Endodermal cell (in vitro differentiated cells): ENCODE data around the gene RPL10L. TPM values are rescaled to one million over a fixed set of nuclear protein-coding genes. Genes with fewer than 3 reads are reported as not detected.

Experiments used
- DNase-seq: peaks from one replicate; pipeline ENCODE4 v3.0.0-alpha.2; 2017
- H3K27ac ChIP-seq: 2 replicates; pipeline ENCODE4 v1.5.1; 2013; ENCODE audit warnings: mild to moderate bottlenecking, low read depth, low read length, moderate library complexity
- H3K27me3 ChIP-seq: 2 replicates; pipeline ENCODE4 v1.6.1; 2013; ENCODE audit warnings: mild to moderate bottlenecking, low read length, moderate library complexity; ENCODE audit not compliant: insufficient read depth, control insufficient read depth, poor library complexity, severe bottlenecking
- H3K36me3 ChIP-seq: 2 replicates; pipeline ENCODE4 v1.7.0; 2013; ENCODE audit warnings: mild to moderate bottlenecking, low read length, moderate library complexity; ENCODE audit not compliant: control insufficient read depth, insufficient read depth
- H3K4me1 ChIP-seq: one replicate; pipeline ENCODE4 v1.7.0; 2013; ENCODE audit warnings: low read length; ENCODE audit not compliant: control insufficient read depth, insufficient read depth
- H3K4me3 ChIP-seq: 2 replicates; pipeline ENCODE4 v1.5.1; 2013; ENCODE audit warnings: mild to moderate bottlenecking, low read length, moderate library complexity
- H3K9ac ChIP-seq: 2 replicates; pipeline ENCODE4 v1.6.1; 2013; ENCODE audit warnings: mild to moderate bottlenecking, low read length, moderate library complexity; ENCODE audit not compliant: poor library complexity, severe bottlenecking; ENCODE audit errors: extremely low read depth
- H3K9me3 ChIP-seq: 2 replicates; pipeline ENCODE4 v1.6.1; 2013; ENCODE audit warnings: mild to moderate bottlenecking, low read length, moderate library complexity; ENCODE audit not compliant: control insufficient read depth
- H3K27ac Mint-ChIP-seq: 2 replicates; pipeline ENCODE4 v1.8.0; 2020; ENCODE audit warnings: mixed read lengths
- H3K27me3 Mint-ChIP-seq: 2 replicates; pipeline ENCODE4 v1.8.0; 2021; ENCODE audit warnings: mild to moderate bottlenecking, mixed read lengths; ENCODE audit not compliant: insufficient read depth
- H3K36me3 Mint-ChIP-seq: 2 replicates; pipeline ENCODE4 v1.8.0; 2020; ENCODE audit warnings: low read depth, mixed read lengths
- H3K4me1 Mint-ChIP-seq: 2 replicates; pipeline ENCODE4 v1.8.0; 2020; ENCODE audit warnings: mixed read lengths
- H3K4me3 Mint-ChIP-seq: 2 replicates; pipeline ENCODE4 v1.8.0; 2020; ENCODE audit warnings: mild to moderate bottlenecking, moderate library complexity, mixed read lengths
- H3K9me3 Mint-ChIP-seq: 2 replicates; pipeline ENCODE4 v1.8.0; 2020; ENCODE audit warnings: mild to moderate bottlenecking, mixed read lengths
- WGBS, 2 experiments: methylation state at CpG; one replicate each; pipeline versions ENCODE4 v1.1.5 to v1.1.7; 2013; ENCODE audit warnings: missing lambda C conversion rate in 2 of 2, mixed read lengths in 1 of 2; ENCODE audit not compliant: insufficient coverage in 1 of 2, insufficient read length in 1 of 2; 5-methylcytosine and 5-hydroxymethylcytosine counted together
- total RNA-seq, 2 donors: library from RNA; stranded (reverse); fragmentation: NEBNext Ultra II Directional in 1 of 2; extraction: Animal tissue kit (Norgen Biotek cat#: 25700) in 1 of 2; gene quantifications; 2 replicates in 1 of 2; 3 replicates in 1 of 2; pipeline ENCODE4 v1.2.1, GENCODE V29; 2021
- TF ChIP-seq, protein P1 (sequence below): fragments of 200-600 bp; sonication (generic); conservative IDR thresholded peaks from 2 replicates; pipeline ENCODE4 v1.5.0; 2021; ENCODE audit warnings: antibody characterized with exemption, mild to moderate bottlenecking

RPL10L gene
- total RNA-seq, 2 donors from 2014 or later, result not detected

DNA sequence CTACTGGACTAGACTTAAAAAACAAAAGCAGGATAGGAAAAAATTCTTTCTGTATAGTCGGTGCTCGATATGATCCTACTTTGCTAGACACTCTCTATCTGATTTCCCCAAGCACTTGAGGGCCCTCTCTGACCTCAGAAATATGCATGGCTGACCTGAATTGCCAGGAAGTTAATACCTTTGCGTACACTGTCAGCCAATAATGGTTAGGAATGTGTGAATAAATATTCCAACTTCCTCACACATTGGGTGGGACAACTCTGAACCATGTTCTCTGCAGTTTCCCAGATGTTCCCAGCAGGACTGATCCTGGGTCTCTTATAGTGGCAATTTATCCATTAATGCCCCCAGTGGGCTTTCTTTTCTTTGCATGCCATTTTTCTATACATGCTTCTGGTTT lies 20.5 kb upstream of the RPL10L start:
- DNase-seq, result no peak
- no peaks in the 10 kb centered on the region for H3K9me3 ChIP-seq
- no peaks in the 10 kb centered on the region for H3K27me3 ChIP-seq
- H3K4me1 Mint-ChIP-seq, result no peaks in the 10 kb centered on the region
- H3K4me1 ChIP-seq, result no peaks in the 10 kb centered on the region
- WGBS, 2 experiments, result 88 to 96% methylated on average over 2 to 3 of the region's 3 CpGs
- H3K27me3 Mint-ChIP-seq, result no peaks in the 10 kb centered on the region
- H3K27ac ChIP-seq, result no peak overlapping the region
- H3K4me3 ChIP-seq, result no peak overlapping the region
- H3K36me3 Mint-ChIP-seq, result no peaks in the 10 kb centered on the region
- H3K9me3 Mint-ChIP-seq, result no peaks in the 10 kb centered on the region
- H3K4me3 Mint-ChIP-seq, result no peak overlapping the region
- no peaks in the 10 kb centered on the region for H3K36me3 ChIP-seq
- H3K27ac Mint-ChIP-seq, result no peak overlapping the region
- no peak overlapping the region for H3K9ac ChIP-seq
- TF ChIP-seq, protein P1, sequence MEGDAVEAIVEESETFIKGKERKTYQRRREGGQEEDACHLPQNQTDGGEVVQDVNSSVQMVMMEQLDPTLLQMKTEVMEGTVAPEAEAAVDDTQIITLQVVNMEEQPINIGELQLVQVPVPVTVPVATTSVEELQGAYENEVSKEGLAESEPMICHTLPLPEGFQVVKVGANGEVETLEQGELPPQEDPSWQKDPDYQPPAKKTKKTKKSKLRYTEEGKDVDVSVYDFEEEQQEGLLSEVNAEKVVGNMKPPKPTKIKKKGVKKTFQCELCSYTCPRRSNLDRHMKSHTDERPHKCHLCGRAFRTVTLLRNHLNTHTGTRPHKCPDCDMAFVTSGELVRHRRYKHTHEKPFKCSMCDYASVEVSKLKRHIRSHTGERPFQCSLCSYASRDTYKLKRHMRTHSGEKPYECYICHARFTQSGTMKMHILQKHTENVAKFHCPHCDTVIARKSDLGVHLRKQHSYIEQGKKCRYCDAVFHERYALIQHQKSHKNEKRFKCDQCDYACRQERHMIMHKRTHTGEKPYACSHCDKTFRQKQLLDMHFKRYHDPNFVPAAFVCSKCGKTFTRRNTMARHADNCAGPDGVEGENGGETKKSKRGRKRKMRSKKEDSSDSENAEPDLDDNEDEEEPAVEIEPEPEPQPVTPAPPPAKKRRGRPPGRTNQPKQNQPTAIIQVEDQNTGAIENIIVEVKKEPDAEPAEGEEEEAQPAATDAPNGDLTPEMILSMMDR, result peak; percentile 26

DNA sequence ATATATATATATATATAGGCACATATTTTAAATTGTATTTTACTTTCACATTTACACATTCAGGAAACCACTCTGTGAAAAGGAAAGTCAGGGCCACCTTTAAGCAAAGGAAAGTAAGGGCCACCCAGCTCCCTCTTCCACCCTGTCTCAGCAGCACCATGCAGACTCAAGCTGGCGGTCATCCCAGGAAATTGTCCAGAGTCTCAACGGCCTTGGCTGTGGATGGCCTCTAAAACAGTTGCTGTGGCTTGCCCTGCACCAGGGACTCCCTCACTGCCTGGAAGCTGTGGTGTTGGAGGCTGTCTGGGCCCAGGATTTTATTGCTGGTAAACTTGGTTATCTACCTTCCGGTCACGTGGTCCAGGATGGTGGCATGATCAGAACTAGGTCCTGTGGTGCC lies 11.8 kb upstream of the RPL10L start:
- Mint-ChIP-seq H3K27me3 (no peaks in the 10 kb centered on the region), H3K4me3 (no peak overlapping the region), H3K9me3 (peaks cover 17% of the 10 kb centered on the region), H3K4me1 (no peaks in the 10 kb centered on the region), H3K27ac (no peak overlapping the region), H3K36me3 (peaks cover 8% of the 10 kb centered on the region)
- H3K27ac ChIP-seq, result no peak overlapping the region
- no peak for DNase-seq
- WGBS, 2 experiments, result 87 to 100% methylated on average over 2 to 4 of the region's 4 CpGs
- H3K4me3 ChIP-seq, result no peak overlapping the region
- H3K9me3 ChIP-seq, result peaks cover 21% of the 10 kb centered on the region
- H3K27me3 ChIP-seq, result no peaks in the 10 kb centered on the region
- H3K9ac ChIP-seq, result no peak overlapping the region
- H3K36me3 ChIP-seq, result no peaks in the 10 kb centered on the region
- TF ChIP-seq, protein P1, result no peak
- H3K4me1 ChIP-seq, result no peaks in the 10 kb centered on the region

DNA sequence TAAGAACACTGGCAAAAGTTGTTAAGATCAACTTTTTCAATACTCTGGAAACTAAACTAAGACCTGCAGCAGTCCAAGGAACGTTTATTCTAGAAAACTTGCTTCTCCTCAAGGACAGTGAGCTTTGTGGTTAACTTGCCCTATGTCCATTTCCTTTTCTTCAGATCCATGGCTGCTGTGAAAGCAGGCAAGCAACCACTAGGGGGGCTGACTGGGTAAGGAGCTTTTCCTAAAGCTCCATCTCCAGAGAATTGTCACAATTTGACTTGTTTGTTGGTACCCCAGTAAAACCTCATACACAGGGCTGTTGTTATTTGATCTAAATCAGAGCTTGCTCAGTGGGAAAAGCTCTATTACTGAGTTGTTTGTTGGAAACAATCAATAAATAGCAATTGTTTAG lies 10.1 kb upstream of the RPL10L start:
- Histone ChIP-seq H3K9ac (no peak overlapping the region), H3K9me3 (peaks cover 21% of the 10 kb centered on the region), H3K4me1 (no peaks in the 10 kb centered on the region), H3K36me3 (no peaks in the 10 kb centered on the region), H3K27me3 (no peaks in the 10 kb centered on the region), H3K27ac (no peak overlapping the region), H3K4me3 (no peak overlapping the region)
- 41% methylated on average over 1 of the region's 1 CpG; no CpG with 5 or more reads in 1 of the 2 experiments for WGBS, 2 experiments
- Mint-ChIP-seq H3K4me1 (no peaks in the 10 kb centered on the region), H3K9me3 (peaks cover 19% of the 10 kb centered on the region), H3K4me3 (no peak overlapping the region), H3K27me3 (no peaks in the 10 kb centered on the region), H3K27ac (no peak overlapping the region), H3K36me3 (peaks cover 8% of the 10 kb centered on the region)
- TF ChIP-seq, protein P1, result peak; percentile 78
- DNase-seq, result peak; percentile 74
